HCT116 (cell line): ENCODE measurements around the gene SPPL2C. TPM values are rescaled to one million over a fixed set of nuclear protein-coding genes. Genes with fewer than 3 reads are reported as not detected.

Source experiments
- ATAC-seq: fragments of 200-7000 bp; cut with Tn5 transposase; 2 replicates; pipeline ENCODE4 v1.9.1; 2020; ENCODE audit warnings: mild to moderate bottlenecking, moderate library complexity
- BruUV-seq: library from RNA; stranded (reverse); fragments of 400-500 nt; replicated peaks from 2 replicates; lab custom pipeline; 2021; lab: Mats Ljungman, UMichigan
- CTCF ChIA-PET: fragments of 300-600 bp; sonication (Branson Sonifier 250); formaldehyde crosslinking; loops from one replicate; lab custom pipeline; 2021; ENCODE audit warnings: antibody characterized with exemption; lab: Charles Lee
- POLR2A ChIA-PET: fragments of 300-600, 350-600 bp; sonication (Branson Sonifier 250); formaldehyde crosslinking; loops from one replicate; lab custom pipeline; 2021; ENCODE audit warnings: antibody characterized with exemption; lab: Charles Lee
- RAD21 ChIA-PET, 2 experiments: fragments of 300-600 bp; sonication (Branson Sonifier 250); formaldehyde crosslinking; loops; one replicate each; lab custom pipeline; 2023; ENCODE audit warnings: low total read pairs in 2 of 2; ENCODE audit not compliant: uncharacterized antibody in 2 of 2, unreplicated experiment in 2 of 2, low non-redundant PET in 1 of 2; lab: Charles Lee
- DNase-seq: peaks from one replicate; pipeline ENCODE4 v3.0.0-alpha.2; 2010; ENCODE audit warnings: low read depth, low spot score
- H2AFZ ChIP-seq: fragments of 200-600 bp; shearing (Covaris generic), sonication (generic); 2 replicates; pipeline ENCODE4 v1.6.1; 2017; ENCODE audit warnings: low read depth, mixed run types, mixed read lengths, antibody characterized with exemption, low read length; ENCODE audit not compliant: poor library complexity, severe bottlenecking
- H3K27ac ChIP-seq: 2 replicates; pipeline ENCODE4 v1.5.1; 2012; ENCODE audit warnings: low read depth, low read length
- H3K27me3 ChIP-seq: fragments of 200-600 bp; sonication (generic); 2 replicates; pipeline ENCODE4 v1.6.1; 2016; ENCODE audit warnings: mixed run types, low read length, mixed read lengths; ENCODE audit not compliant: insufficient read depth
- H3K36me3 ChIP-seq, 2 experiments: fragments of 200-500 bp in 1 of 2; fragments of 200-600 bp in 1 of 2; sonication (Bioruptor generic) in 1 of 2; sonication (generic) in 1 of 2; 2 replicates each; pipeline versions ENCODE4 v1.5.1 to v1.6.1; 2014 to 2016; ENCODE audit warnings: low read length in 2 of 2, inconsistent platforms in 1 of 2, mixed read lengths in 1 of 2, mixed run types in 1 of 2; ENCODE audit not compliant: insufficient read depth in 2 of 2, control insufficient read depth in 1 of 2
- H3K4me1 ChIP-seq, 2 experiments: fragments of 200-600 bp in 1 of 2; sonication (generic) in 1 of 2; 2 replicates each; pipeline versions ENCODE4 v1.5.1 to v1.6.1; 2012 to 2017; ENCODE audit warnings: low read length in 2 of 2, inconsistent platforms in 1 of 2, mild to moderate bottlenecking in 1 of 2, mixed read lengths in 1 of 2, mixed run types in 1 of 2, moderate library complexity in 1 of 2; ENCODE audit not compliant: insufficient read depth in 2 of 2, control insufficient read depth in 1 of 2
- H3K4me2 ChIP-seq: fragments of 200-600 bp; sonication (generic); 2 replicates; pipeline ENCODE4 v1.6.1; 2017; ENCODE audit warnings: mixed run types, low read length, mixed read lengths
- H3K4me3 ChIP-seq, 2 experiments: fragments of 200-600 bp in 1 of 2; sonication (generic) in 1 of 2; replicated peaks in 1 of 2; 2 replicates each; pipeline ENCODE4 v1.5.1; 2011 to 2016; ENCODE audit warnings: low read length in 2 of 2, control low read depth in 1 of 2, low read depth in 1 of 2, mild to moderate bottlenecking in 1 of 2, mixed read lengths in 1 of 2, mixed run types in 1 of 2
- H3K79me2 ChIP-seq: fragments of 200-600 bp; sonication (generic); 2 replicates; pipeline ENCODE4 v1.6.1; 2017; ENCODE audit warnings: mild to moderate bottlenecking, mixed run types, low read length, moderate library complexity, mixed read lengths; ENCODE audit not compliant: insufficient read depth
- H3K9ac ChIP-seq: fragments of 200-600 bp; sonication (generic); 2 replicates; pipeline ENCODE4 v1.6.1; 2016; ENCODE audit warnings: low read length, mixed read lengths
- H3K9me2 ChIP-seq: fragments of 200-600 bp; sonication (generic), shearing (Covaris generic); 2 replicates; pipeline ENCODE4 v1.6.1; 2017; ENCODE audit warnings: mixed run types, mild to moderate bottlenecking, moderate library complexity; ENCODE audit not compliant: insufficient read depth
- H3K9me3 ChIP-seq, 2 experiments: fragments of 200-500 bp in 1 of 2; fragments of 200-600 bp in 1 of 2; sonication (Bioruptor generic) in 1 of 2; sonication (generic) in 1 of 2; 2 replicates each; pipeline ENCODE4 v1.6.1; 2014 to 2017; ENCODE audit warnings: low read length in 2 of 2, mixed read lengths in 2 of 2, inconsistent platforms in 1 of 2, low read depth in 1 of 2, mild to moderate bottlenecking in 1 of 2, mixed run types in 1 of 2, moderate library complexity in 1 of 2; ENCODE audit not compliant: control insufficient read depth in 1 of 2, insufficient read depth in 1 of 2
- H4K20me1 ChIP-seq: fragments of 200-600 bp; sonication (generic), shearing (Covaris generic); 2 replicates; pipeline ENCODE4 v1.6.1; 2017; ENCODE audit warnings: mixed run types, mild to moderate bottlenecking, moderate library complexity; ENCODE audit not compliant: insufficient read depth
- RAD21 ChIP-seq: IDR thresholded peaks from 2 replicates; pipeline ENCODE4 v1.6.1; 2012; ENCODE audit warnings: low read depth, mild to moderate bottlenecking
- SRF ChIP-seq: IDR thresholded peaks from 2 replicates; pipeline ENCODE4 v1.6.1; 2012; ENCODE audit warnings: low read depth
- YY1 ChIP-seq: IDR thresholded peaks from 2 replicates; pipeline ENCODE4 v1.6.1; 2011; ENCODE audit warnings: low read length, low read depth, moderate library complexity, mild to moderate bottlenecking; ENCODE audit not compliant: insufficient replicate concordance; ENCODE audit errors: extremely low read depth
- intact Hi-C: fragments of 100-400 bp; cut with micrococcal nuclease; formaldehyde crosslinking; loops from 2 replicates; pipeline ENCODE4 v1.10.0; 2022
- total RNA-seq: library from RNA; stranded (reverse); gene quantifications from one replicate; pipeline ENCODE4 v1.2.1, GENCODE V29; 2021; ENCODE audit not compliant: unreplicated experiment
- TF ChIP-seq, protein P1 (sequence below), 3 experiments: fragments of 200-600 bp in 1 of 3; sonication (generic) in 1 of 3; IDR thresholded peaks in 2 of 3; conservative IDR thresholded peaks in 1 of 3; 2 replicates each; pipeline ENCODE4 v1.5.1; 2012 to 2017; ENCODE audit warnings: low read depth in 2 of 3, low read length in 2 of 3, antibody characterized with exemption in 1 of 3, borderline replicate concordance in 1 of 3, control low read depth in 1 of 3, mild to moderate bottlenecking in 1 of 3, mixed read lengths in 1 of 3, mixed run types in 1 of 3, moderate library complexity in 1 of 3; ENCODE audit not compliant: insufficient read depth in 1 of 3

The SPPL2C gene
- total RNA-seq, 1 experiment from 2014 or later: not detected

DNA sequence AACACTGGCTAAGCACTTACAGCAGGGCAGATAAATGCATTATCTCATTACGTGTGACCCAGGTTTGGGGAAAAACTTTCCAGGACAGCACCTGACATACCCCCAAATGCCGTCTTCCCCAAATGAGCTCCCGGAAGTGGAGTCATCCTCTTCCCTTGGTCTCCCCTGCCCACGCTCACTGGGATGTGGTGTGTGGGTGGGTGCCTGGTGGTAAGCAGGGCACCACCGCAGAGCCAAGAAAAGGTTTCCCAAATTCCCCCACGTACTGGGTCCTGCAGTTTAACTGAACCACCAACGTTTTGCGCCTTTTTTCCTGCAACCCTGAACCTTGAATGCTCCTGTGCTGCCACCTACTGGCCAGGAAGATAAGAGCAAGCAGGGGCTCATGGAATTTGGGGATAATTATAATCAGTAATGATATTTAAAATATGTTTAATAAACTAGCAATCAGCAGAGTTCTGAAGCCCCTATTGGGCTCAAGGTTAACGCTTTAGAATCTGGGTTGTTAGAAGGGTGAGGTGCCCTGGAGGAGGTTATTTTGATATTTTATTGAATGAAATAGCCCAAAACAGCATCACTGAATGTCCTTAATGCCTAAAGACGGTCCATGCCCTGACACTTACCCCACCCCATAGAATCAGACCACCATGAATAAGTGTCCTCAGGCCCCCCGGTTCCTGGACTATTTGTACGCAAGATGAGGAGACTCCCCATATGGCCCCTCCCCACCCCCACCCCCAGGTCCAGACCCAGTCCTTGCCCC, 8.0 kb downstream of the SPPL2C start:
- ChIA-PET CTCF (interaction anchor here (0.7 to 3.1 kb wide), 19 partner anchors 9 to 558 kb away, joined by 3 to 46 read pairs (median 4); no protein-coding TSS in a partner anchor), RAD21 (interaction anchor here in 1 of 2 experiments (0.8 to 1.1 kb wide), 3 partner anchors 204 to 457 kb away, joined by 3 to 7 read pairs (median 6); no protein-coding TSS in a partner anchor), POLR2A (no interaction called here)
- H4K20me1 ChIP-seq: no peaks in the 10 kb centered on the region
- no peaks in the 10 kb centered on the region for H3K27me3 ChIP-seq
- H3K9me3 ChIP-seq: no peaks in the 10 kb centered on the region
- H2AFZ ChIP-seq: peak overlapping the region; percentile 58
- H3K4me1 ChIP-seq: peaks cover 0 to 6% of the 10 kb centered on the region in 2 experiments; a peak in 2 of 4 replicates
- BruUV-seq: no TSS peak
- intact Hi-C loops: loop anchor here (1.0 to 10.0 kb wide), 3 partner anchors 212 to 638 kb away; no protein-coding TSS in a partner anchor
- no peaks in the 10 kb centered on the region for H3K9me2 ChIP-seq
- peak; percentile 60 for DNase-seq
- peak overlapping the region; percentile 69 for H3K4me2 ChIP-seq
- H3K79me2 ChIP-seq: no peaks in the 10 kb centered on the region
- H3K9ac ChIP-seq: no peak overlapping the region; the same call in 1 of the 2 replicates
- peak; percentile 98 for TF ChIP-seq RAD21
- TF ChIP-seq YY1: no peak
- TF ChIP-seq, protein P1, sequence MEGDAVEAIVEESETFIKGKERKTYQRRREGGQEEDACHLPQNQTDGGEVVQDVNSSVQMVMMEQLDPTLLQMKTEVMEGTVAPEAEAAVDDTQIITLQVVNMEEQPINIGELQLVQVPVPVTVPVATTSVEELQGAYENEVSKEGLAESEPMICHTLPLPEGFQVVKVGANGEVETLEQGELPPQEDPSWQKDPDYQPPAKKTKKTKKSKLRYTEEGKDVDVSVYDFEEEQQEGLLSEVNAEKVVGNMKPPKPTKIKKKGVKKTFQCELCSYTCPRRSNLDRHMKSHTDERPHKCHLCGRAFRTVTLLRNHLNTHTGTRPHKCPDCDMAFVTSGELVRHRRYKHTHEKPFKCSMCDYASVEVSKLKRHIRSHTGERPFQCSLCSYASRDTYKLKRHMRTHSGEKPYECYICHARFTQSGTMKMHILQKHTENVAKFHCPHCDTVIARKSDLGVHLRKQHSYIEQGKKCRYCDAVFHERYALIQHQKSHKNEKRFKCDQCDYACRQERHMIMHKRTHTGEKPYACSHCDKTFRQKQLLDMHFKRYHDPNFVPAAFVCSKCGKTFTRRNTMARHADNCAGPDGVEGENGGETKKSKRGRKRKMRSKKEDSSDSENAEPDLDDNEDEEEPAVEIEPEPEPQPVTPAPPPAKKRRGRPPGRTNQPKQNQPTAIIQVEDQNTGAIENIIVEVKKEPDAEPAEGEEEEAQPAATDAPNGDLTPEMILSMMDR (IDR thresholded peaks at IDR 0.05 in 2 of 3, conservative IDR thresholded peaks at IDR 0.05 in 1 of 3; ENCODE audit: borderline replicate concordance in 1 of 3, insufficient read depth in 1 of 3, low read depth in 2 of 3, low read length in 2 of 3): peak; percentile 96 to 99 (median 99)
- TF ChIP-seq SRF: no peak
- H3K4me3 ChIP-seq: peak overlapping the region in 1 of 2 experiments; percentile 25; a peak in 3 of 4 replicates
- no peaks in the 10 kb centered on the region for H3K36me3 ChIP-seq
- peak; percentile 81 for ATAC-seq
- H3K27ac ChIP-seq: no peak overlapping the region
